Karpas-422 (cell line): ENCODE results near the gene CCDC73. TPM values are rescaled to one million over a fixed set of nuclear protein-coding genes. Genes with fewer than 3 reads are reported as not detected.
"Not testable (repeated sequence)": the region's sequence is repeated elsewhere in the genome, so short reads cannot be mapped to it uniquely, and the experiment has no call there.

Experiments used
- DNase-seq: peaks from one replicate; pipeline ENCODE4 v3.0.0-alpha.2; 2015
- H2AFZ ChIP-seq: fragments of 200-600 bp; sonication (generic); 2 replicates; pipeline ENCODE4 v1.6.1; 2014; ENCODE audit warnings: antibody characterized with exemption, low read length, mixed read lengths
- H3K27ac ChIP-seq: fragments of 200-600 bp; sonication (generic); 2 replicates; pipeline ENCODE4 v1.5.1; 2014; ENCODE audit warnings: mild to moderate bottlenecking, low read length, moderate library complexity
- H3K27me3 ChIP-seq: fragments of 200-600 bp; sonication (generic); 2 replicates; pipeline ENCODE4 v1.6.1; 2014; ENCODE audit warnings: low read length, mixed read lengths
- H3K36me3 ChIP-seq: fragments of 200-600 bp; sonication (generic); 2 replicates; pipeline ENCODE4 v1.6.1; 2014; ENCODE audit warnings: low read length, mixed read lengths; ENCODE audit not compliant: insufficient read depth
- H3K4me1 ChIP-seq: fragments of 200-600 bp; sonication (generic); 2 replicates; pipeline ENCODE4 v1.6.1; 2014; ENCODE audit warnings: mild to moderate bottlenecking, low read length, mixed read lengths
- H3K4me2 ChIP-seq: fragments of 200-600 bp; sonication (generic); 2 replicates; pipeline ENCODE4 v1.6.1; 2014; ENCODE audit warnings: low read length, low read depth, mild to moderate bottlenecking; ENCODE audit not compliant: poor library complexity, severe bottlenecking
- H3K4me3 ChIP-seq: fragments of 200-600 bp; sonication (generic); 2 replicates; pipeline ENCODE4 v1.5.1; 2014; ENCODE audit warnings: mild to moderate bottlenecking, antibody characterized with exemption, low read length, mixed read lengths
- H3K79me2 ChIP-seq: fragments of 200-600 bp; sonication (generic); 2 replicates; pipeline ENCODE4 v1.6.1; 2014; ENCODE audit warnings: mild to moderate bottlenecking, low read length, mixed read lengths
- H3K9ac ChIP-seq: fragments of 200-600 bp; sonication (generic); 2 replicates; pipeline ENCODE4 v1.6.0; 2014; ENCODE audit warnings: low read length
- H3K9me2 ChIP-seq: fragments of 200-600 bp; sonication (generic), shearing (Covaris generic); replicated peaks from 2 replicates; pipeline ENCODE4 v1.6.0; 2014; ENCODE audit warnings: mild to moderate bottlenecking, low read length, moderate library complexity; ENCODE audit not compliant: insufficient read depth
- H3K9me3 ChIP-seq: fragments of 300-700, 200-600 bp; sonication (generic); 2 replicates; pipeline ENCODE4 v1.6.1; 2014; ENCODE audit warnings: low read length, mixed read lengths
- H4K20me1 ChIP-seq: fragments of 200-600 bp; sonication (generic); 2 replicates; pipeline ENCODE4 v1.6.1; 2014; ENCODE audit warnings: mild to moderate bottlenecking, antibody characterized with exemption, low read length, low read depth; ENCODE audit not compliant: insufficient read depth
- total RNA-seq: library from RNA; depleted of rRNA; stranded (reverse); fragments of >200 nt; shearing (Covaris generic); gene quantifications from 2 replicates; pipeline ENCODE4 v1.2.3, GENCODE V29; 2014; ENCODE audit warnings: low replicate concordance

CCDC73 gene
- total RNA-seq, 1 experiment from 2014 or later = 3.0 TPM

DNA sequence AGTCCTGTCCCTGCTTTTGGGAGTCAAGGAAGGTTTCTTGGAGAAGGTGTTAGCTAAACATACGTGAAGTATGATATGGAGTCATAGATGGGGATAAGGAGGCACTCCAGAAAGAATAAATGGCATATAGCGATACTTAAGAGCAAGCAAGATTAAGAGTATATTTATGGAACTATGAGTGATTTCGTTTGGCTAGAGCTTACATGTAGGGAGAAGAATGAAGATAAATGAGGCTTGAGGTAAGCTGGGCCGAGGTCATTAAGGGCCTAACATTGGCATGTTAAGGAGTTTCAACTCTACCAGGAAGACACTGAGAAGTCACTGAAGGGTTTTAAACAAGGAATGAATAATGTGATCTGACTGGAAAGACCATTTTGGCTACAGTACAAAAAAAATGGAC lies 177.6 kb downstream of the CCDC73 start:
- H3K9me3 ChIP-seq = no peaks in the 10 kb centered on the region
- H3K9ac ChIP-seq = no peak overlapping the region
- no peak overlapping the region for H3K4me3 ChIP-seq
- no peaks in the 10 kb centered on the region for H3K9me2 ChIP-seq
- no peaks in the 10 kb centered on the region for H3K27me3 ChIP-seq
- DNase-seq = no peak
- no peaks in the 10 kb centered on the region for H3K79me2 ChIP-seq
- H2AFZ ChIP-seq = no peak overlapping the region
- H4K20me1 ChIP-seq = no peaks in the 10 kb centered on the region
- no peaks in the 10 kb centered on the region for H3K36me3 ChIP-seq
- no peak overlapping the region for H3K4me2 ChIP-seq
- H3K27ac ChIP-seq = no peak overlapping the region
- H3K4me1 ChIP-seq = peaks cover 5% of the 10 kb centered on the region

DNA sequence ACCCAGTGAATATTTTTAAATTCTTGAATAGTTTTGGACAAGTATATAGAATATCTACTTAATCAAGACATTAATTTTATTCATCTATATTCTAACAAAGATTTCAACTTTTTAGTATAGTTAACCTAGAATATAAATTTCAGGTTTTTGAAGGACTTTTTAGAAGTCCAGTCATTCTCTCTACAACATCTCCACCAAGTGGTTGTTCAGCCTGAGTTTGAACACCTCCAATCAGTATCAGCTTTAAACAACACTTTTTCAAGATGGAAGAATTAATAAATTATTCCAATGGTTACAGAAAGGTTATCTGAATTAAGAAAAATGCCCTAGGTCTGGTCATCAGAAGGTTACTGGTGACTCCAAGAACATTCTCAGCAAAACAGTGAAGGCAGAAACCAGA lies 179.0 kb downstream of the CCDC73 start:
- no peaks in the 10 kb centered on the region for H3K4me1 ChIP-seq

GRCh38 chr11:32613500-32614151 lies 180.8 kb downstream of the CCDC73 start:
- Histone ChIP-seq H3K4me2 (no peak overlapping the region), H3K27me3 (no peaks in the 10 kb centered on the region), H3K9me2 (no peaks in the 10 kb centered on the region), H3K79me2 (no peaks in the 10 kb centered on the region), H4K20me1 (no peaks in the 10 kb centered on the region), H3K4me1 (no peaks in the 10 kb centered on the region), H3K36me3 (no peaks in the 10 kb centered on the region), H3K9me3 (no peaks in the 10 kb centered on the region), H3K4me3 (no peak overlapping the region), H3K9ac (no peak overlapping the region), H3K27ac (no peak overlapping the region), H2AFZ (no peak overlapping the region)
- DNase-seq = no peak

More for the DNA sequence above, 179.0 kb downstream of the CCDC73 start:
- DNase-seq = no peak
- Histone ChIP-seq H3K36me3 (no peaks in the 10 kb centered on the region), H2AFZ (no peak overlapping the region), H3K9me3 (no peaks in the 10 kb centered on the region), H4K20me1 (no peaks in the 10 kb centered on the region), H3K9me2 (no peaks in the 10 kb centered on the region), H3K27ac (no peak overlapping the region), H3K27me3 (no peaks in the 10 kb centered on the region), H3K4me3 (no peak overlapping the region), H3K4me2 (no peak overlapping the region), H3K79me2 (no peaks in the 10 kb centered on the region), H3K9ac (no peak overlapping the region)

GRCh38 chr11:32610797-32611352 lies 183.6 kb downstream of the CCDC73 start:
- Histone ChIP-seq H3K27ac (no peak overlapping the region), H3K4me2 (no peak overlapping the region), H3K27me3 (no peaks in the 10 kb centered on the region), H3K79me2 (no peaks in the 10 kb centered on the region), H3K9ac (no peak overlapping the region), H3K4me3 (no peak overlapping the region), H3K36me3 (no peaks in the 10 kb centered on the region), H3K9me3 (no peaks in the 10 kb centered on the region), H3K9me2 (no peaks in the 10 kb centered on the region), H3K4me1 (no peaks in the 10 kb centered on the region), H2AFZ (no peak overlapping the region), H4K20me1 (no peaks in the 10 kb centered on the region)
- no peak for DNase-seq

GRCh38 chr11:32608826-32609225 lies 185.6 kb downstream of the CCDC73 start:
- H2AFZ ChIP-seq, DNase-seq, H3K79me2 ChIP-seq, H3K9me3 ChIP-seq, H3K9me2 ChIP-seq, H3K27me3 ChIP-seq, H3K27ac ChIP-seq, H3K9ac ChIP-seq, H3K4me3 ChIP-seq, H3K4me2 ChIP-seq, H3K4me1 ChIP-seq, H4K20me1 ChIP-seq: not testable (repeated sequence)
- peaks cover 14% of the 10 kb centered on the region for H3K36me3 ChIP-seq

GRCh38 chr11:32606220-32606619 lies 188.2 kb downstream of the CCDC73 start:
- H3K4me1 ChIP-seq = no peaks in the 10 kb centered on the region
- no peaks in the 10 kb centered on the region for H3K9me3 ChIP-seq
- no peak overlapping the region for H3K4me2 ChIP-seq
- no peak overlapping the region for H3K9ac ChIP-seq
- no peaks in the 10 kb centered on the region for H4K20me1 ChIP-seq
- H3K36me3 ChIP-seq = peaks cover 40% of the 10 kb centered on the region
- no peaks in the 10 kb centered on the region for H3K27me3 ChIP-seq
- no peaks in the 10 kb centered on the region for H3K9me2 ChIP-seq
- no peak overlapping the region for H3K4me3 ChIP-seq
- H3K27ac ChIP-seq = no peak overlapping the region
- DNase-seq = no peak
- H3K79me2 ChIP-seq = 0 out of 2 replicates have a peak, but pooled peaks cover 4% of the 10 kb centered on the region
- H2AFZ ChIP-seq = no peak overlapping the region

DNA sequence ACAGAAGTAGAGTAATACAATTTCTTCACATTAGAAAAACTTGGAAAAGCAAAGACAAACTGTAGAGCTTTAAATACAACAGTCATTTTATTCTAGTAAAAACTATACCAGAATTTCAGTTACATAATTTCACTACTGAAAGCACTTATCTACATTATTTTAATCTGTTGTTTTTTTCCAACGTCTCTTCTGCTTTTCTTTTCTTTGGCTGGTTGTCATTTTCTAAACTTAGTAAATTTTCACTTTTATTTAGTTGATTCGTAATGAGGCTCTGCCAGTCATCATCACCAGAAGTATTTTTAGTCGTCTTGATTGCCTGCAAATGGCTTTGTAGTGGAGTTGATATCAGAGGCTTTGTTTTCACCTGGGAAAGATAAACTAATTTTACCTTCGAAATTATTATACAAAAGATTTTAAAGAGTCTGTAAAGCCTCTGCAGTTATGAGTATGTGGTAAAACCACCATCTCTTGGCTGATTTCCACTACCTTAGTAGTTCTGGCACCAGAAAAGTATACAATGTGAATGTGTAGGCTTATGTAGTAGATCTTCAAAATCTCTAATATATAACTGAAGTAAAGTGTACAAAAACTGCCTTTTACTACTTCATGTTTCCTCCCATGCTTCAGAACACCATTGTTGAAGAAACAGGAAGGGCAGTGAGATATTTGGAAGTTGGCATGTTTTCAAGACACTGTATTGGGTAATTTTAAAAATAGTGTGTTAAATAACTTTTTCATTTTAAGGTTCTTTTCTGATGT lies 191.6 kb downstream of the CCDC73 start:
- Histone ChIP-seq H3K4me3 (no peak overlapping the region), H3K9me3 (no peaks in the 10 kb centered on the region), H3K79me2 (peaks cover 14% of the 10 kb centered on the region; the same call in 1 of the 2 replicates), H3K36me3 (peaks cover 71% of the 10 kb centered on the region), H3K27me3 (no peaks in the 10 kb centered on the region), H3K9ac (no peak overlapping the region), H2AFZ (no peak overlapping the region), H3K4me2 (no peak overlapping the region), H3K4me1 (peaks cover 5% of the 10 kb centered on the region), H4K20me1 (peaks cover 12% of the 10 kb centered on the region), H3K27ac (no peak overlapping the region), H3K9me2 (no peaks in the 10 kb centered on the region)
- DNase-seq = no peak

DNA sequence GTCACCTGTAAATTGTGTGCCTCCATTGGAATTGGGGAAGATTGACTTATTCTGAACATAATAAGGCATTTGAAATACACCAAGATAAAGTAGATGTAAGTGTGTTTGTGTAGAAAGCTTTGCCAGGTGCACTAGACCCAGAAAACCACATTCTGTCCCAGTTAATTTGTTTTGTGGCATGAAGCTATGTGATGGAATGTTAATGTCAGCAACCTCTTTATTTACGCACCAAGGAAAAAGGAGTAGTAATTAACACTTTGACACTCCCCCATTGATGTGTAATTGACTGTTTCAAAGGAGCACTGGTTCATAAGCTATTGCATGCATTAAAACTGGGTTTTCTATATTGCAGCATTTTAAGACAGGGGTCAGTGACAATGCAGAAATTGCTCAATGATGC lies 196.5 kb downstream of the CCDC73 start:
- Histone ChIP-seq H3K9ac (no peak overlapping the region), H3K36me3 (peaks cover 89% of the 10 kb centered on the region), H3K4me1 (peaks cover 13% of the 10 kb centered on the region), H3K4me3 (no peak overlapping the region), H3K4me2 (no peak overlapping the region), H3K27ac (no peak overlapping the region), H3K9me2 (no peaks in the 10 kb centered on the region), H4K20me1 (peaks cover 12% of the 10 kb centered on the region), H3K27me3 (no peaks in the 10 kb centered on the region), H3K79me2 (peaks cover 43% of the 10 kb centered on the region), H2AFZ (no peak overlapping the region), H3K9me3 (no peaks in the 10 kb centered on the region)
- DNase-seq = no peak
